ENCODE results near the gene AFAP1. TPM values are rescaled to one million over a fixed set of nuclear protein-coding genes. Genes with fewer than 3 reads are reported as not detected.
"Not testable (repeated sequence)": the region's sequence is repeated elsewhere in the genome, so short reads cannot be mapped to it uniquely, and the experiment has no call there.

Gene AFAP1
- total RNA-seq, 1 donor from 2014 or later: 28.7 TPM

DNA sequence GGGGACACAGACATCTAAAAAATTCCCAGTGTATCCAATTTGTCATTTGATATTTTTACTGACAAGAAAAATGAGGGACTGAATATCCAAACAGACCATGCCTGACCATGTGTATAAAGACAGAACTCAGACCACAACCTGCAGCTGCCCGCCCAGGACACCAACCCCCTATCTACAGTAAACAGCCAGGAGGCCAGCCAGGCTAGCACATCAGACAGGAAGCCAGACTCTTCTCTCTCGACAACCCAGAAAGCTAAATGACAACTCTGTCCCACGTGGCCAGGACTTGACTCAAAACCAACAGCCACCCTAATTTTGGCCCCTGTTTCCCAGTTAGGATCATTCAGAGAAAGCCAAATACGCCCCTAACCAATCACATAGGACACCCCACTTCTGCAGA, 15.1 kb downstream of the AFAP1 start:
- TF ChIP-seq, protein P1, sequence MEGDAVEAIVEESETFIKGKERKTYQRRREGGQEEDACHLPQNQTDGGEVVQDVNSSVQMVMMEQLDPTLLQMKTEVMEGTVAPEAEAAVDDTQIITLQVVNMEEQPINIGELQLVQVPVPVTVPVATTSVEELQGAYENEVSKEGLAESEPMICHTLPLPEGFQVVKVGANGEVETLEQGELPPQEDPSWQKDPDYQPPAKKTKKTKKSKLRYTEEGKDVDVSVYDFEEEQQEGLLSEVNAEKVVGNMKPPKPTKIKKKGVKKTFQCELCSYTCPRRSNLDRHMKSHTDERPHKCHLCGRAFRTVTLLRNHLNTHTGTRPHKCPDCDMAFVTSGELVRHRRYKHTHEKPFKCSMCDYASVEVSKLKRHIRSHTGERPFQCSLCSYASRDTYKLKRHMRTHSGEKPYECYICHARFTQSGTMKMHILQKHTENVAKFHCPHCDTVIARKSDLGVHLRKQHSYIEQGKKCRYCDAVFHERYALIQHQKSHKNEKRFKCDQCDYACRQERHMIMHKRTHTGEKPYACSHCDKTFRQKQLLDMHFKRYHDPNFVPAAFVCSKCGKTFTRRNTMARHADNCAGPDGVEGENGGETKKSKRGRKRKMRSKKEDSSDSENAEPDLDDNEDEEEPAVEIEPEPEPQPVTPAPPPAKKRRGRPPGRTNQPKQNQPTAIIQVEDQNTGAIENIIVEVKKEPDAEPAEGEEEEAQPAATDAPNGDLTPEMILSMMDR (IDR thresholded peaks at IDR 0.05): no peak
- intact Hi-C loops (cut with DNase I): no loop called here
- DNase-seq: no peak

DNA sequence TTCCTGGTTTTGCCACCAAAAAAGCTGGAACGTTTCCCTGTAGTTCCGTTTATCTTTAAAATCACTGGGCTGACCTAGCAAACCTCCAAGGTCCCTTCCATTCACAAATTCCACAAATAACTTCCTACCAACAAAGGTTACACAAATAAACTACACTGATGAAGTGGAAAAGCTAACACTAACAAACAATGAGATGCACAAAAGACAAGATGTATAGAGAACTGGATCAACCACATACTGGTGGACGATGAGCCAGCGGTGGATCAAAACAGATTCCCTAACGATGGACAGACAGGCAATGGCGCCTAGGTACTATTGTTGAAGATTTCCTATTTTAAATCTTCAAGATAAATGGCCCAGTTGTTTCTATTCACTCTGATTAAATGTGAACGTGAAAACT, 15.5 kb downstream of the AFAP1 start:
- no peak overlapping the region for H3K4me3 ChIP-seq
- intact Hi-C loops (cut with DNase I): no loop called here
- no peaks in the 10 kb centered on the region for H3K9me3 ChIP-seq
- ATAC-seq (no peak), DNase-seq (no peak)
- no peaks in the 10 kb centered on the region for H3K27me3 ChIP-seq
- peaks cover 4% of the 10 kb centered on the region for H3K4me1 ChIP-seq
- no peak overlapping the region for H3K27ac ChIP-seq
- no peaks in the 10 kb centered on the region for H3K36me3 ChIP-seq
- TF ChIP-seq, protein P1 (IDR thresholded peaks at IDR 0.05): no peak

More for the DNA sequence above, 15.1 kb downstream of the AFAP1 start:
- H3K36me3 ChIP-seq: no peaks in the 10 kb centered on the region
- H3K4me3 ChIP-seq: no peak overlapping the region
- no peak overlapping the region for H3K27ac ChIP-seq
- peaks cover 8% of the 10 kb centered on the region for H3K4me1 ChIP-seq
- H3K27me3 ChIP-seq: no peaks in the 10 kb centered on the region
- ATAC-seq: no peak
- H3K9me3 ChIP-seq: no peaks in the 10 kb centered on the region

DNA sequence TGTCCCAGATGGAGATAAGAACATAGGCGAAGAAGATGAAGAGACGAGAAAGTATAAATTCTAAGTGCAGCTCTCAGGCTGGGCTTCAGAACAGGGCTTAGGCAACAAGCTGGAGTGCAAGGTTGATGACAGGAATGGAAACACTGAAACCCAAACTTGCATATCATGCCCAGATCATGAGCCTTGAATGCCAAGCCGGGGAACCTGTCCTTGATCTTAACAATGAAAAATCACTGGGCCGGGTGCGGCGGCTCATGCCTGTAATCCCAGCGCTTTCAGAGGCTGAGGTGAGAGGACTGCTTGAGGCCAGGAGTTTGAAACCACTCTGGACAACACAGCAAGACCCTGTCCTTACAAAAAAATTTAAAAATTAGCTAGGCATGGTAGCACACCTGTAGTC, 17.2 kb downstream of the AFAP1 start:
- Histone ChIP-seq H3K9me3 (no peaks in the 10 kb centered on the region), H3K36me3 (no peaks in the 10 kb centered on the region), H3K27me3 (no peaks in the 10 kb centered on the region), H3K4me3 (no peak overlapping the region), H3K4me1 (no peaks in the 10 kb centered on the region), H3K27ac (no peak overlapping the region)
- ATAC-seq (no peak), DNase-seq (no peak)
- TF ChIP-seq, protein P1 (IDR thresholded peaks at IDR 0.05): no peak
- intact Hi-C loops (cut with DNase I): no loop called here

DNA sequence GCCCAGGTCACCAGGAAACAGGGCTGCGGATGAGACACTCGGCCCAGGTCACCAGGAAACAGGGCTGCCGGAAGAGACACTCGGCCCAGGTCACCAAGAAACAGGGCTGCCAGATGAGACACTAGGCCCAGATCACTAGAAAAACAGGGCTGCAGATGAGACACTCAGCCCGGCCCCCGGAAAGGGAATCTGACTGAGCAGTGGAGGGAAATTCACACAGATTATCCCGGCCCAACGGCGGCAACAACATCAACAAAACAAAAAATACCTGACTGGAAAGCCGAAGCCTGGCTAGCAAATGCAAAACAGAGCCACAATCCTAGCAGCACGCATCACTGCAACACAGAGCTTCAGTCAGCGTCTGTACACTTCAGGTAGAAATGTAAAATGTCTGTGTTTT, 20.7 kb downstream of the AFAP1 start:
- Histone ChIP-seq H3K4me3 (no peak overlapping the region), H3K9me3 (no peaks in the 10 kb centered on the region), H3K27me3 (no peaks in the 10 kb centered on the region), H3K36me3 (no peaks in the 10 kb centered on the region), H3K27ac (no peak overlapping the region), H3K4me1 (no peaks in the 10 kb centered on the region)
- no peak for ATAC-seq
- intact Hi-C loops (cut with DNase I): no loop called here
- no peak for DNase-seq
- TF ChIP-seq, protein P1 (IDR thresholded peaks at IDR 0.05): no peak

DNA sequence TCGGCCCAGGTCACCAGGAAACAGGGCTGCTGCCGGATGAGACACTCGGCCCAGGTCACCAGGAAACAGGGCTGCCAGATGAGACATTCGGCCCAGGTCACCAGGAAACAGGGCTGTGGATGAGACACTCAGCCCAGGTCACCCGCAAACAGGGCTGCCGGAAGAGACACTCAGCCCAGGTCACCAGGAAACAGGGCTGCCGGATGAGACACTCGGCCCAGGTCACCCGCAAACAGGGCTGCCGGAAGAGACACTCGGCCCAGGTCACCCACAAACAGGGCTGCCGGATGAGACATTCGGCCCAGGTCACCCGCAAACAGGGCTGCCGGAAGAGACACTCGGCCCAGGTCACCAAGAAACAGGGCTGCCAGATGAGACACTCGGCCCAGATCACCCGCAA, 21.5 kb downstream of the AFAP1 start:
- DNase-seq; H3K4me1 ChIP-seq; intact Hi-C loops (cut with DNase I); ATAC-seq; H3K36me3 ChIP-seq; H3K27ac ChIP-seq; H3K9me3 ChIP-seq; H3K27me3 ChIP-seq; H3K4me3 ChIP-seq: not testable (repeated sequence)

DNA sequence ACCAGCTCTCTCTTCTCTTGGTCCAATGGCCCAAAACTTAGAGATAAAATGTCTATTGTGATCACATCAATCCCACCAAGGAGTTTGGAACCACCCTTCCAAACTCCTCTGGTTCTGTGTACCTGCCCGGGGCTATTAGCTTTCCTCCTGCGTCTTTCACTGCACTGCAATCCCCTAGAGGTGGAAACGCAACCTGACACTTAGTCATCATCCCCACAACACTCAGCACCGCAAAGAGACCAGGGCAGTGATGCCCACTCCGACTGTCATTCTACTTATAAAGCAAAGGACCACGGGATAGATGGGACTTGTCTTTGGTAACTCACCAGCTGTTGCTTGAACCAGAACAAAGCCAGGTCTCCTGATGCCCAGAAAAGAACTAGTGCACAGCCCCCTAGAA, 22.0 kb downstream of the AFAP1 start:
- intact Hi-C loops (cut with DNase I): no loop called here
- Histone ChIP-seq H3K4me1 (no peaks in the 10 kb centered on the region), H3K9me3 (no peaks in the 10 kb centered on the region), H3K27ac (no peak overlapping the region), H3K4me3 (no peak overlapping the region), H3K27me3 (no peaks in the 10 kb centered on the region), H3K36me3 (no peaks in the 10 kb centered on the region)
- DNase-seq (no peak), ATAC-seq (no peak)
- TF ChIP-seq, protein P1 (IDR thresholded peaks at IDR 0.05): no peak
